Stimulated activated CD4-positive, alpha-beta T cell treated with anti-CD3 and anti-CD28 coated beads, Interleukin-15, amount 100 ng/mL, for 48 hours (primary cell): ENCODE measurements around the gene MXRA8.

Experiments used
- DNase-seq, 2 donors: peaks; one replicate each; pipeline ENCODE4 v3.0.0-alpha.2; 2020; ENCODE audit warnings: low read depth in 2 of 2

MXRA8 gene

GRCh38 chr1:1366699-1367066 lies 8.3 kb upstream of the MXRA8 start:
- DNase-seq, result no peak

- DNase-seq, result no peak
These were observed 7.7 kb upstream of the MXRA8 start for GRCh38 chr1:1365875-1366698.

- DNase-seq, result no peak
These were observed 5.9 kb upstream of the MXRA8 start for GRCh38 chr1:1364266-1364665.

GRCh38 chr1:1361982-1362423 lies 3.6 kb upstream of the MXRA8 start:
- DNase-seq, result no peak

GRCh38 chr1:1361233-1361981 lies 3.1 kb upstream of the MXRA8 start:
- DNase-seq, result no peak

GRCh38 chr1:1360506-1361169 lies 2.3 kb upstream of the MXRA8 start:
- DNase-seq, result no peak

- no peak for DNase-seq
These were observed 1.5 kb upstream of the MXRA8 start for GRCh38 chr1:1359664-1360468.

GRCh38 chr1:1359308-1359663 lies 931 bp upstream of the MXRA8 start:
- no peak for DNase-seq

- DNase-seq, result no peak
These were observed 403 bp downstream of the MXRA8 start for GRCh38 chr1:1357871-1358432.

- no peak for DNase-seq
These were observed 1.5 kb downstream of the MXRA8 start for GRCh38 chr1:1356796-1357401.

- no peak for DNase-seq
These were observed 2.1 kb downstream of the MXRA8 start for GRCh38 chr1:1356166-1356795.

- DNase-seq, result no peak
These were observed 2.9 kb downstream of the MXRA8 start for GRCh38 chr1:1355416-1355815.

GRCh38 chr1:1354271-1355247 lies 3.8 kb downstream of the MXRA8 start:
- DNase-seq, result no peak

- DNase-seq, result no peak
These were observed 4.8 kb downstream of the MXRA8 start for GRCh38 chr1:1353389-1354151.

GRCh38 chr1:1352786-1353388 lies 5.5 kb downstream of the MXRA8 start:
- no peak for DNase-seq

GRCh38 chr1:1351511-1352427 lies 6.6 kb downstream of the MXRA8 start:
- DNase-seq, result no peak
